ENCODE data around the gene RECK.

- TF ChIP-seq, protein P1, sequence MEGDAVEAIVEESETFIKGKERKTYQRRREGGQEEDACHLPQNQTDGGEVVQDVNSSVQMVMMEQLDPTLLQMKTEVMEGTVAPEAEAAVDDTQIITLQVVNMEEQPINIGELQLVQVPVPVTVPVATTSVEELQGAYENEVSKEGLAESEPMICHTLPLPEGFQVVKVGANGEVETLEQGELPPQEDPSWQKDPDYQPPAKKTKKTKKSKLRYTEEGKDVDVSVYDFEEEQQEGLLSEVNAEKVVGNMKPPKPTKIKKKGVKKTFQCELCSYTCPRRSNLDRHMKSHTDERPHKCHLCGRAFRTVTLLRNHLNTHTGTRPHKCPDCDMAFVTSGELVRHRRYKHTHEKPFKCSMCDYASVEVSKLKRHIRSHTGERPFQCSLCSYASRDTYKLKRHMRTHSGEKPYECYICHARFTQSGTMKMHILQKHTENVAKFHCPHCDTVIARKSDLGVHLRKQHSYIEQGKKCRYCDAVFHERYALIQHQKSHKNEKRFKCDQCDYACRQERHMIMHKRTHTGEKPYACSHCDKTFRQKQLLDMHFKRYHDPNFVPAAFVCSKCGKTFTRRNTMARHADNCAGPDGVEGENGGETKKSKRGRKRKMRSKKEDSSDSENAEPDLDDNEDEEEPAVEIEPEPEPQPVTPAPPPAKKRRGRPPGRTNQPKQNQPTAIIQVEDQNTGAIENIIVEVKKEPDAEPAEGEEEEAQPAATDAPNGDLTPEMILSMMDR (conservative IDR thresholded peaks at IDR 0.05 in 1 of 2, IDR thresholded peaks at IDR 0.05 in 1 of 2; ENCODE audit: low read depth in 1 of 2, low read length in 2 of 2), result no peak
- TF ChIP-seq EZH2 (IDR thresholded peaks at IDR 0.05; ENCODE audit: low read length, missing control alignments), result no peak
Measured at GRCh38 chr9:36119476-36119875, 82.8 kb downstream of the RECK start.
